ENCODE results near the gene CWC25. TPM values are rescaled to one million over a fixed set of nuclear protein-coding genes. Genes with fewer than 3 reads are reported as not detected.
A peak's percentile ranks its signal among the peaks of the same experiment; 100 is the strongest.

The CWC25 gene
- total and polyA plus RNA-seq, 2 experiments from 2014 or later: 11.6 to 29.8 TPM

DNA sequence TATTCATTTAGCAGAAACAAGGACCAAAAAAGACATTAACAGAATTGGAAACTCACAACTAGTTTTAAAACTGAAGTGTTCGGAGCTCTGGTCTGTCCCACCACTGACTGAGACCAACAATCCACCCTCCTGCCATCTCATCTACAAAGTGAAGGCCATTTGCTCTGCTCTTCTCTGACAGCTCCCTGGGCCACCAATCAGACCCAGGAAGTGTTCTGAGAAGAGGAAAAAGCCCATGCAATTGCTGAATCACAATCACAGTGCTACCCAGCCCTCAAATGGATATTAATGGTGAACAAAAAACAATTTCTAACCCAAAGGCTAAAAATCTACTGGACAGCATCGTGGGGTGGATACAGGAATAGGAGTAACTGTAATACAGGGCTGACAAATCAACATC is 26.3 kb upstream of the CWC25 start:
- Histone ChIP-seq H3K36me3 (ENCODE audit: insufficient read depth) (peaks cover 59% of the 10 kb centered on the region), H2AFZ (no peak overlapping the region), H3K9me2 (ENCODE audit: insufficient read depth) (no peaks in the 10 kb centered on the region), H3K4me1 (ENCODE audit: insufficient read depth) (peaks cover 23% of the 10 kb centered on the region), H3K27ac (ENCODE audit: low read depth) (peak overlapping the region; percentile 88; the same call in 1 of the 2 replicates), H3F3A (replicated peaks; ENCODE audit: low read depth) (peaks cover 69% of the 10 kb centered on the region), H3K27me3 (ENCODE audit: insufficient read depth) (no peaks in the 10 kb centered on the region), H3K4me2 (peak overlapping the region; percentile 100), H4K20me1 (replicated peaks; ENCODE audit: insufficient read depth) (peaks cover 50% of the 10 kb centered on the region), H3K79me2 (replicated peaks; ENCODE audit: insufficient read depth) (peaks cover 46% of the 10 kb centered on the region), H3K4me3 (peak overlapping the region; percentile 100)
- Mint-ChIP-seq H3K36me3 (ENCODE audit: low read depth) (peaks cover 71% of the 10 kb centered on the region), H3K27ac (peak overlapping the region; percentile 33; the same call in 1 of the 2 replicates), H3K9me3 (peaks cover 5% of the 10 kb centered on the region; the same call in 1 of the 3 replicates), H3K4me3 (peak overlapping the region; percentile 100), H3K27me3 (ENCODE audit: insufficient read depth, low read depth, poor library complexity) (peaks cover 14% of the 10 kb centered on the region), H3K4me1 (peaks cover 18% of the 10 kb centered on the region; the same call in 2 of the 3 replicates)
- TF ChIP-seq EZH2phosphoT487 (IDR thresholded peaks at IDR 0.05; ENCODE audit: unreplicated experiment) (no peak), POLR2AphosphoS5 (IDR thresholded peaks at IDR 0.05; ENCODE audit: low read depth) (no peak), CREB1 (CRISPR knock-in tag; IDR thresholded peaks at IDR 0.05; ENCODE audit: low read depth) (no peak), EZH2 (IDR thresholded peaks at IDR 0.05; ENCODE audit: low read depth, unreplicated experiment) (no peak), JUNB (IDR thresholded peaks at IDR 0.05; ENCODE audit: unreplicated experiment) (no peak), ZNF114 (CRISPR knock-in tag; IDR thresholded peaks at IDR 0.05) (no peak), STAT1 (IDR thresholded peaks at IDR 0.05; ENCODE audit: unreplicated experiment) (no peak), NANOG (IDR thresholded peaks at IDR 0.05; ENCODE audit: borderline replicate concordance) (no peak), ZNF331 (CRISPR knock-in tag; IDR thresholded peaks at IDR 0.05; ENCODE audit: low read depth) (no peak)
- TF ChIP-seq, protein P1, sequence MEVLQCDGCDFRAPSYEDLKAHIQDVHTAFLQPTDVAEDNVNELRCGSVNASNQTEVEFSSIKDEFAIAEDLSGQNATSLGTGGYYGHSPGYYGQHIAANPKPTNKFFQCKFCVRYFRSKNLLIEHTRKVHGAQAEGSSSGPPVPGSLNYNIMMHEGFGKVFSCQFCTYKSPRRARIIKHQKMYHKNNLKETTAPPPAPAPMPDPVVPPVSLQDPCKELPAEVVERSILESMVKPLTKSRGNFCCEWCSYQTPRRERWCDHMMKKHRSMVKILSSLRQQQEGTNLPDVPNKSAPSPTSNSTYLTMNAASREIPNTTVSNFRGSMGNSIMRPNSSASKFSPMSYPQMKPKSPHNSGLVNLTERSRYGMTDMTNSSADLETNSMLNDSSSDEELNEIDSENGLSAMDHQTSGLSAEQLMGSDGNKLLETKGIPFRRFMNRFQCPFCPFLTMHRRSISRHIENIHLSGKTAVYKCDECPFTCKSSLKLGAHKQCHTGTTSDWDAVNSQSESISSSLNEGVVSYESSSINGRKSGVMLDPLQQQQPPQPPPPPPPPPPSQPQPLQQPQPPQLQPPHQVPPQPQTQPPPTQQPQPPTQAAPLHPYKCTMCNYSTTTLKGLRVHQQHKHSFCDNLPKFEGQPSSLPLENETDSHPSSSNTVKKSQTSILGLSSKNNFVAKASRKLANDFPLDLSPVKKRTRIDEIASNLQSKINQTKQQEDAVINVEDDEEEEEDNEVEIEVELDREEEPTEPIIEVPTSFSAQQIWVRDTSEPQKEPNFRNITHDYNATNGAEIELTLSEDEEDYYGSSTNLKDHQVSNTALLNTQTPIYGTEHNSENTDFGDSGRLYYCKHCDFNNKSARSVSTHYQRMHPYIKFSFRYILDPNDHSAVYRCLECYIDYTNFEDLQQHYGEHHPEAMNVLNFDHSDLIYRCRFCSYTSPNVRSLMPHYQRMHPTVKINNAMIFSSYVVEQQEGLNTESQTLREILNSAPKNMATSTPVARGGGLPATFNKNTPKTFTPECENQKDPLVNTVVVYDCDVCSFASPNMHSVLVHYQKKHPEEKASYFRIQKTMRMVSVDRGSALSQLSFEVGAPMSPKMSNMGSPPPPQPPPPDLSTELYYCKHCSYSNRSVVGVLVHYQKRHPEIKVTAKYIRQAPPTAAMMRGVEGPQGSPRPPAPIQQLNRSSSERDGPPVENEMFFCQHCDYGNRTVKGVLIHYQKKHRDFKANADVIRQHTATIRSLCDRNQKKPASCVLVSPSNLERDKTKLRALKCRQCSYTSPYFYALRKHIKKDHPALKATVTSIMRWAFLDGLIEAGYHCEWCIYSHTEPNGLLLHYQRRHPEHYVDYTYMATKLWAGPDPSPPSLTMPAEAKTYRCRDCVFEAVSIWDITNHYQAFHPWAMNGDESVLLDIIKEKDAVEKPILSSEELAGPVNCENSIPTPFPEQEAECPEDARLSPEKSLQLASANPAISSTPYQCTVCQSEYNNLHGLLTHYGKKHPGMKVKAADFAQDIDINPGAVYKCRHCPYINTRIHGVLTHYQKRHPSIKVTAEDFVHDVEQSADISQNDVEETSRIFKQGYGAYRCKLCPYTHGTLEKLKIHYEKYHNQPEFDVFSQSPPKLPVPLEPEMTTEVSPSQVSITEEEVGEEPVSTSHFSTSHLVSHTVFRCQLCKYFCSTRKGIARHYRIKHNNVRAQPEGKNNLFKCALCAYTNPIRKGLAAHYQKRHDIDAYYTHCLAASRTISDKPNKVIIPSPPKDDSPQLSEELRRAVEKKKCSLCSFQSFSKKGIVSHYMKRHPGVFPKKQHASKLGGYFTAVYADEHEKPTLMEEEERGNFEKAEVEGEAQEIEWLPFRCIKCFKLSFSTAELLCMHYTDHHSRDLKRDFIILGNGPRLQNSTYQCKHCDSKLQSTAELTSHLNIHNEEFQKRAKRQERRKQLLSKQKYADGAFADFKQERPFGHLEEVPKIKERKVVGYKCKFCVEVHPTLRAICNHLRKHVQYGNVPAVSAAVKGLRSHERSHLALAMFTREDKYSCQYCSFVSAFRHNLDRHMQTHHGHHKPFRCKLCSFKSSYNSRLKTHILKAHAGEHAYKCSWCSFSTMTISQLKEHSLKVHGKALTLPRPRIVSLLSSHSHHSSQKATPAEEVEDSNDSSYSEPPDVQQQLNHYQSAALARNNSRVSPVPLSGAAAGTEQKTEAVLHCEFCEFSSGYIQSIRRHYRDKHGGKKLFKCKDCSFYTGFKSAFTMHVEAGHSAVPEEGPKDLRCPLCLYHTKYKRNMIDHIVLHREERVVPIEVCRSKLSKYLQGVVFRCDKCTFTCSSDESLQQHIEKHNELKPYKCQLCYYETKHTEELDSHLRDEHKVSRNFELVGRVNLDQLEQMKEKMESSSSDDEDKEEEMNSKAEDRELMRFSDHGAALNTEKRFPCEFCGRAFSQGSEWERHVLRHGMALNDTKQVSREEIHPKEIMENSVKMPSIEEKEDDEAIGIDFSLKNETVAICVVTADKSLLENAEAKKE (CRISPR knock-in tag; IDR thresholded peaks at IDR 0.05): no peak
- TF ChIP-seq, protein P2, sequence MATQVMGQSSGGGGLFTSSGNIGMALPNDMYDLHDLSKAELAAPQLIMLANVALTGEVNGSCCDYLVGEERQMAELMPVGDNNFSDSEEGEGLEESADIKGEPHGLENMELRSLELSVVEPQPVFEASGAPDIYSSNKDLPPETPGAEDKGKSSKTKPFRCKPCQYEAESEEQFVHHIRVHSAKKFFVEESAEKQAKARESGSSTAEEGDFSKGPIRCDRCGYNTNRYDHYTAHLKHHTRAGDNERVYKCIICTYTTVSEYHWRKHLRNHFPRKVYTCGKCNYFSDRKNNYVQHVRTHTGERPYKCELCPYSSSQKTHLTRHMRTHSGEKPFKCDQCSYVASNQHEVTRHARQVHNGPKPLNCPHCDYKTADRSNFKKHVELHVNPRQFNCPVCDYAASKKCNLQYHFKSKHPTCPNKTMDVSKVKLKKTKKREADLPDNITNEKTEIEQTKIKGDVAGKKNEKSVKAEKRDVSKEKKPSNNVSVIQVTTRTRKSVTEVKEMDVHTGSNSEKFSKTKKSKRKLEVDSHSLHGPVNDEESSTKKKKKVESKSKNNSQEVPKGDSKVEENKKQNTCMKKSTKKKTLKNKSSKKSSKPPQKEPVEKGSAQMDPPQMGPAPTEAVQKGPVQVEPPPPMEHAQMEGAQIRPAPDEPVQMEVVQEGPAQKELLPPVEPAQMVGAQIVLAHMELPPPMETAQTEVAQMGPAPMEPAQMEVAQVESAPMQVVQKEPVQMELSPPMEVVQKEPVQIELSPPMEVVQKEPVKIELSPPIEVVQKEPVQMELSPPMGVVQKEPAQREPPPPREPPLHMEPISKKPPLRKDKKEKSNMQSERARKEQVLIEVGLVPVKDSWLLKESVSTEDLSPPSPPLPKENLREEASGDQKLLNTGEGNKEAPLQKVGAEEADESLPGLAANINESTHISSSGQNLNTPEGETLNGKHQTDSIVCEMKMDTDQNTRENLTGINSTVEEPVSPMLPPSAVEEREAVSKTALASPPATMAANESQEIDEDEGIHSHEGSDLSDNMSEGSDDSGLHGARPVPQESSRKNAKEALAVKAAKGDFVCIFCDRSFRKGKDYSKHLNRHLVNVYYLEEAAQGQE (IDR thresholded peaks at IDR 0.05; ENCODE audit: unreplicated experiment): no peak
- TF ChIP-seq, protein P3, sequence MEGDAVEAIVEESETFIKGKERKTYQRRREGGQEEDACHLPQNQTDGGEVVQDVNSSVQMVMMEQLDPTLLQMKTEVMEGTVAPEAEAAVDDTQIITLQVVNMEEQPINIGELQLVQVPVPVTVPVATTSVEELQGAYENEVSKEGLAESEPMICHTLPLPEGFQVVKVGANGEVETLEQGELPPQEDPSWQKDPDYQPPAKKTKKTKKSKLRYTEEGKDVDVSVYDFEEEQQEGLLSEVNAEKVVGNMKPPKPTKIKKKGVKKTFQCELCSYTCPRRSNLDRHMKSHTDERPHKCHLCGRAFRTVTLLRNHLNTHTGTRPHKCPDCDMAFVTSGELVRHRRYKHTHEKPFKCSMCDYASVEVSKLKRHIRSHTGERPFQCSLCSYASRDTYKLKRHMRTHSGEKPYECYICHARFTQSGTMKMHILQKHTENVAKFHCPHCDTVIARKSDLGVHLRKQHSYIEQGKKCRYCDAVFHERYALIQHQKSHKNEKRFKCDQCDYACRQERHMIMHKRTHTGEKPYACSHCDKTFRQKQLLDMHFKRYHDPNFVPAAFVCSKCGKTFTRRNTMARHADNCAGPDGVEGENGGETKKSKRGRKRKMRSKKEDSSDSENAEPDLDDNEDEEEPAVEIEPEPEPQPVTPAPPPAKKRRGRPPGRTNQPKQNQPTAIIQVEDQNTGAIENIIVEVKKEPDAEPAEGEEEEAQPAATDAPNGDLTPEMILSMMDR (conservative IDR thresholded peaks at IDR 0.05; ENCODE audit: low read depth in 2 of 2): no peak
- TF ChIP-seq, protein P4, sequence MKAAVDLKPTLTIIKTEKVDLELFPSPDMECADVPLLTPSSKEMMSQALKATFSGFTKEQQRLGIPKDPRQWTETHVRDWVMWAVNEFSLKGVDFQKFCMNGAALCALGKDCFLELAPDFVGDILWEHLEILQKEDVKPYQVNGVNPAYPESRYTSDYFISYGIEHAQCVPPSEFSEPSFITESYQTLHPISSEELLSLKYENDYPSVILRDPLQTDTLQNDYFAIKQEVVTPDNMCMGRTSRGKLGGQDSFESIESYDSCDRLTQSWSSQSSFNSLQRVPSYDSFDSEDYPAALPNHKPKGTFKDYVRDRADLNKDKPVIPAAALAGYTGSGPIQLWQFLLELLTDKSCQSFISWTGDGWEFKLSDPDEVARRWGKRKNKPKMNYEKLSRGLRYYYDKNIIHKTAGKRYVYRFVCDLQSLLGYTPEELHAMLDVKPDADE (IDR thresholded peaks at IDR 0.05): no peak
- ATAC-seq (no peak), DNase-seq (ENCODE audit: low spot score) (no peak)

Data from GM23338 (cell line).